PC-3 (cell line): ENCODE data around the gene ULK4. TPM values are rescaled to one million over a fixed set of nuclear protein-coding genes. Genes with fewer than 3 reads are reported as not detected.

ENCODE experiments used
- ATAC-seq: fragments of 200-7000 bp; cut with Tn5 transposase; 2 replicates; pipeline ENCODE4 v1.9.1; 2020; ENCODE audit warnings: mild to moderate bottlenecking, moderate library complexity
- BruUV-seq: library from RNA; stranded (reverse); fragments of 400-500 nt; replicated peaks from 2 replicates; lab custom pipeline; 2021; lab: Mats Ljungman, UMichigan
- CTCF ChIA-PET: fragments of 300-600 bp; sonication (Branson Sonifier 250); formaldehyde crosslinking; loops from one replicate; lab custom pipeline; 2022; ENCODE audit warnings: antibody characterized with exemption; lab: Charles Lee
- POLR2A ChIA-PET: fragments of 300-600 bp; sonication (Branson Sonifier 250); formaldehyde crosslinking; loops from one replicate; lab custom pipeline; 2022; ENCODE audit warnings: antibody characterized with exemption; ENCODE audit not compliant: unreplicated experiment; lab: Charles Lee
- DNase-seq: peaks from one replicate; pipeline ENCODE4 v3.0.0-alpha.2; 2015
- H2AFZ ChIP-seq: fragments of 300-600 bp; sonication (generic); 2 replicates; pipeline ENCODE4 v1.6.0; 2016; ENCODE audit warnings: antibody characterized with exemption, low read length
- H3F3A ChIP-seq: fragments of 300-600 bp; sonication (generic); one replicate; pipeline ENCODE4 v1.6.0; 2017; ENCODE audit warnings: antibody characterized with exemption, low read length, control low read depth, mild to moderate bottlenecking; ENCODE audit not compliant: unreplicated experiment
- H3K27ac ChIP-seq: fragments of 300-600 bp; sonication (generic); 2 replicates; pipeline ENCODE4 v1.5.1; 2016; ENCODE audit warnings: mild to moderate bottlenecking, low read length
- H3K27me3 ChIP-seq: fragments of 300-600 bp; sonication (generic); 2 replicates; pipeline ENCODE4 v1.6.1; 2016; ENCODE audit warnings: low read length, mixed read lengths
- H3K36me3 ChIP-seq: fragments of 300-600 bp; sonication (generic); 2 replicates; pipeline ENCODE4 v1.6.1; 2016; ENCODE audit warnings: low read depth, mixed run types, low read length, mixed read lengths
- H3K4me1 ChIP-seq: fragments of 300-600 bp; sonication (generic); 2 replicates; pipeline ENCODE4 v1.5.1; 2016; ENCODE audit warnings: low read length; ENCODE audit not compliant: insufficient read depth
- H3K4me2 ChIP-seq: fragments of 300-600 bp; sonication (generic); 2 replicates; pipeline ENCODE4 v1.6.0; 2016; ENCODE audit warnings: low read length
- H3K4me3 ChIP-seq: fragments of 300-600 bp; sonication (generic); 2 replicates; pipeline ENCODE4 v1.5.1; 2016; ENCODE audit warnings: mild to moderate bottlenecking, low read length, mixed read lengths
- H3K79me2 ChIP-seq: fragments of 300-600 bp; sonication (generic); 2 replicates; pipeline ENCODE4 v1.6.1; 2017; ENCODE audit warnings: low read length, mixed read lengths
- H3K9ac ChIP-seq: fragments of 300-600 bp; sonication (generic); 2 replicates; pipeline ENCODE4 v1.6.0; 2016; ENCODE audit warnings: mild to moderate bottlenecking, low read length
- H3K9me2 ChIP-seq: fragments of 300-600 bp; sonication (generic); replicated peaks from 2 replicates; pipeline ENCODE4 v1.6.1; 2016; ENCODE audit warnings: mixed run types, low read length, mixed read lengths
- H3K9me3 ChIP-seq: fragments of 300-600 bp; sonication (generic); 2 replicates; pipeline ENCODE4 v1.6.1; 2016; ENCODE audit warnings: low read length, mixed read lengths
- H4K20me1 ChIP-seq: fragments of 300-600 bp; sonication (generic); 2 replicates; pipeline ENCODE4 v1.6.1; 2016; ENCODE audit warnings: low read length, mixed read lengths
- EZH2 ChIP-seq: fragments of 300-600 bp; sonication (generic); IDR thresholded peaks from one replicate; pipeline ENCODE4 v1.6.1; 2017; ENCODE audit warnings: antibody characterized with exemption, mild to moderate bottlenecking, low read length; ENCODE audit not compliant: unreplicated experiment
- EZH2phosphoT487 ChIP-seq: fragments of 300-600 bp; sonication (generic); IDR thresholded peaks from 2 replicates; pipeline ENCODE4 v1.6.1; 2018; ENCODE audit warnings: mild to moderate bottlenecking, antibody characterized with exemption, low read length, borderline replicate concordance
- intact Hi-C: fragments of 100-400 bp; cut with micrococcal nuclease; formaldehyde crosslinking; loops from 2 replicates; pipeline ENCODE4 v1.9.0; 2023
- total RNA-seq: library from RNA; depleted of rRNA; stranded (reverse); fragments of >200 nt; gene quantifications from 2 replicates; pipeline ENCODE4 v1.2.3, GENCODE V29; 2014
- TF ChIP-seq, protein P1 (sequence below): fragments of 300-600 bp; sonication (generic); conservative IDR thresholded peaks from 2 replicates; pipeline ENCODE4 v1.5.1; 2017; ENCODE audit warnings: antibody characterized with exemption, low read depth, mild to moderate bottlenecking, low read length

Gene ULK4
- total RNA-seq, 1 experiment from 2014 or later = 4.8 TPM

- CTCF ChIA-PET = no interaction called here
- POLR2A ChIA-PET = no interaction called here
- no TSS peak for BruUV-seq
Observed at GRCh38 chr3:41276191-41276590, 685.7 kb downstream of the ULK4 start.

DNA sequence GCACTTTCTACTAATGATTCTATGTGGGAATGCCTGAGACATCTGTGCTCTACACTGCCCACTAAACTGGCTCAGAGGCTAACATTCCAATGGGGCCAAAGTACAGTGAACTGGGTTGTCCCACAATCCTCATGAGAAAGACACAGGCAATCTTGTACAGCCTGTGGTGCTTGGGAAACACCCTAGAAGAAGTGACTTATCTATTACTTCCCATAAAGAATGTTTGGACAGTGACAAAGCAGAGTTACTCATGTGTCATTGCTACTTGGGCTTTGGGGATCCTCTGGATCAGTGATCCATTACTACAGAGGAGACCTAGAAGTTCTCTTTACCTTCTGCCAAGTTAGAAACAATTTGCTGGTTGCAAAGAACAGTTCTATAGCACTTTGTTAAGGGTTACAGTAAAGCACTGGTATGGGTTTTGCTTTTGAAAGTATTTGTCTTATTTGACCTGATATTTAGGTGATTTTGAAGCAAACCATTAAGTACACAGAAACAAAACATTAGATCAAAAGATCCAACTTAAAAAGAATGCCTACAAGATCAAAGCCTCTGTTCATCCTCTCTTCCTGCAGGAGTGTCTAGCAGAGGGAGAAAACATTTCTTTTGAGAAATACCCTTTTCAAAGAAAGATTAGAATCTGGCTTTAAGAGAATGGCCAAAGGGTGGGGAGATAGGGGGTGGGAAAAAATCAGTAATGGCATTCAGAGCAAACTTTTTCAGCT is 686.8 kb downstream of the ULK4 start:
- H3K4me2 ChIP-seq = peak overlapping the region; percentile 49
- no peaks in the 10 kb centered on the region for H3K27me3 ChIP-seq
- H3K27ac ChIP-seq = peak overlapping the region; percentile 75
- H3K36me3 ChIP-seq = no peaks in the 10 kb centered on the region
- DNase-seq (peak; percentile 95), ATAC-seq (peak; percentile 99)
- H3K9me2 ChIP-seq = no peaks in the 10 kb centered on the region
- H3K79me2 ChIP-seq = no peaks in the 10 kb centered on the region
- H3K4me1 ChIP-seq = peaks cover 25% of the 10 kb centered on the region
- H3K4me3 ChIP-seq = no peak overlapping the region
- H4K20me1 ChIP-seq = no peaks in the 10 kb centered on the region
- ChIA-PET POLR2A (no interaction called here), CTCF (no interaction called here)
- H2AFZ ChIP-seq = no peak overlapping the region
- H3K9ac ChIP-seq = peak overlapping the region; percentile 23; the same call in 1 of the 2 replicates
- no peaks in the 10 kb centered on the region for H3K9me3 ChIP-seq
- no TSS peak for BruUV-seq
- no peaks in the 10 kb centered on the region for H3F3A ChIP-seq
- TF ChIP-seq, protein P1, sequence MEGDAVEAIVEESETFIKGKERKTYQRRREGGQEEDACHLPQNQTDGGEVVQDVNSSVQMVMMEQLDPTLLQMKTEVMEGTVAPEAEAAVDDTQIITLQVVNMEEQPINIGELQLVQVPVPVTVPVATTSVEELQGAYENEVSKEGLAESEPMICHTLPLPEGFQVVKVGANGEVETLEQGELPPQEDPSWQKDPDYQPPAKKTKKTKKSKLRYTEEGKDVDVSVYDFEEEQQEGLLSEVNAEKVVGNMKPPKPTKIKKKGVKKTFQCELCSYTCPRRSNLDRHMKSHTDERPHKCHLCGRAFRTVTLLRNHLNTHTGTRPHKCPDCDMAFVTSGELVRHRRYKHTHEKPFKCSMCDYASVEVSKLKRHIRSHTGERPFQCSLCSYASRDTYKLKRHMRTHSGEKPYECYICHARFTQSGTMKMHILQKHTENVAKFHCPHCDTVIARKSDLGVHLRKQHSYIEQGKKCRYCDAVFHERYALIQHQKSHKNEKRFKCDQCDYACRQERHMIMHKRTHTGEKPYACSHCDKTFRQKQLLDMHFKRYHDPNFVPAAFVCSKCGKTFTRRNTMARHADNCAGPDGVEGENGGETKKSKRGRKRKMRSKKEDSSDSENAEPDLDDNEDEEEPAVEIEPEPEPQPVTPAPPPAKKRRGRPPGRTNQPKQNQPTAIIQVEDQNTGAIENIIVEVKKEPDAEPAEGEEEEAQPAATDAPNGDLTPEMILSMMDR = no peak
- TF ChIP-seq EZH2 (no peak), EZH2phosphoT487 (no peak)
- intact Hi-C loops = no loop called here

More at GRCh38 chr3:41276191-41276590, 685.7 kb downstream of the ULK4 start:
- no peaks in the 10 kb centered on the region for H3F3A ChIP-seq
- no peaks in the 10 kb centered on the region for H3K36me3 ChIP-seq
- intact Hi-C loops = no loop called here
- no peaks in the 10 kb centered on the region for H4K20me1 ChIP-seq
- H3K9me2 ChIP-seq = no peaks in the 10 kb centered on the region
- peaks cover 25% of the 10 kb centered on the region for H3K4me1 ChIP-seq
- no peaks in the 10 kb centered on the region for H3K27me3 ChIP-seq
- no peaks in the 10 kb centered on the region for H3K9me3 ChIP-seq
- H2AFZ ChIP-seq = no peak overlapping the region
- H3K4me3 ChIP-seq = no peak overlapping the region
- DNase-seq (no peak), ATAC-seq (no peak)
- H3K79me2 ChIP-seq = no peaks in the 10 kb centered on the region
- no peak overlapping the region for H3K9ac ChIP-seq
- TF ChIP-seq EZH2phosphoT487 (no peak), EZH2 (no peak)
- TF ChIP-seq, protein P1 = no peak
- no peak overlapping the region for H3K27ac ChIP-seq
- H3K4me2 ChIP-seq = no peak overlapping the region

DNA sequence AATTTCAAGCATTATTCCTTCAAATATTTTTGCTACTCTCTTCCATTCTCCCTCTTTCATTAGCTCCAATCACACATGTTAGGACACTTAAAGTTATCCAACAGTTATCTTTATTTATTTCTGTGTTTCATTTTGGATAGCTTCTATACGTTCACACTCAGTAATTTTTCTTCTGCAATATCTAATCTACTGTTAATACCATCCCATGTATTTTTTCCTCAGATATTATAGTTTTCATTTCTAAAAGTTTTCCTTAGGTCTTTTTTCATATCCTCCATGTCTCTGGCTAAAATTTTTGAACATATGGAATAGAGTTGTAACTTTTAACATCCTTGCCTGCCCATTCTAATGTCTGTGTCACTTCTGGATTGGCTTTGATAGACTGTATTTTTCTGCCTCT is 689.2 kb downstream of the ULK4 start:
- CTCF ChIA-PET = interaction anchor here (0.6 kb wide), 1 partner anchor 444 kb away, joined by 3 read pairs; no protein-coding TSS in a partner anchor
- no peaks in the 10 kb centered on the region for H3K36me3 ChIP-seq
- intact Hi-C loops = no loop called here

More for the DNA sequence above, 689.2 kb downstream of the ULK4 start:
- ATAC-seq (no peak), DNase-seq (no peak)
- no peak overlapping the region for H2AFZ ChIP-seq
- H3K9ac ChIP-seq = no peak overlapping the region
- no TSS peak for BruUV-seq
- no peaks in the 10 kb centered on the region for H3F3A ChIP-seq
- POLR2A ChIA-PET = no interaction called here
- no peak overlapping the region for H3K4me2 ChIP-seq
- TF ChIP-seq EZH2phosphoT487 = no peak
- H3K9me3 ChIP-seq = no peaks in the 10 kb centered on the region
- H3K4me3 ChIP-seq = no peak overlapping the region
- H3K9me2 ChIP-seq = no peaks in the 10 kb centered on the region
- no peaks in the 10 kb centered on the region for H3K27me3 ChIP-seq
- H3K27ac ChIP-seq = no peak overlapping the region
- no peaks in the 10 kb centered on the region for H3K79me2 ChIP-seq
- H4K20me1 ChIP-seq = no peaks in the 10 kb centered on the region
- peaks cover 36% of the 10 kb centered on the region for H3K4me1 ChIP-seq
